HG03045 (cell line): ENCODE data around the gene THBS3.
"Not testable (repeated sequence)": the region's sequence is repeated elsewhere in the genome, so short reads cannot be mapped to it uniquely, and the experiment has no call there.

Experiments used
- ATAC-seq: cut with Tn5 transposase; IDR thresholded peaks from one replicate; pipeline ENCODE4 v1.9.1; 2021; ENCODE audit warnings: mild to moderate bottlenecking, moderate library complexity; ENCODE audit not compliant: unreplicated experiment

THBS3 gene

DNA sequence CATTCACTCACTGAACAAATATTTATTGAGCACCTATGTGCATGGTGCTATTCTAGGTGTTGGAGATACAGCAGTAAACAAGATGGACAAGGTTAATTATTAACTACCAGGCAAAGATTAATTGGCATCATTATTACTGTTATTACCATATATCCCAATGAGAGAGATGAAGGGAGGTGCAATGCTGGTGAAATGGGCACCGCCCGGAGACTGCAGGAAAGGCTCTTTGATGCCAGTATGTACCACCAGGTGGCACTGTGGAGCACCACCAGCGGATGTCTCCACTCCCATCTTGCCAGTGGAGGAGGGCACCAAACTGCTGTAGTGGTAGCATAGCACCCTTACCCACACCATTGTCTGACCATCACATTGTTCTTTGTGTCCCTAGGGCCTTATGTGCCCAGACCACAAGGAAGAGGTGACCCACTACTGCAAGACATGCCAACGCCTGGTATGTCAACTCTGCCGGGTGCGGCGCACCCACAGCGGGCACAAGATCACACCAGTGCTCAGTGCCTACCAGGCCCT is 31.1 kb downstream of the THBS3 start:
- ATAC-seq = no peak

DNA sequence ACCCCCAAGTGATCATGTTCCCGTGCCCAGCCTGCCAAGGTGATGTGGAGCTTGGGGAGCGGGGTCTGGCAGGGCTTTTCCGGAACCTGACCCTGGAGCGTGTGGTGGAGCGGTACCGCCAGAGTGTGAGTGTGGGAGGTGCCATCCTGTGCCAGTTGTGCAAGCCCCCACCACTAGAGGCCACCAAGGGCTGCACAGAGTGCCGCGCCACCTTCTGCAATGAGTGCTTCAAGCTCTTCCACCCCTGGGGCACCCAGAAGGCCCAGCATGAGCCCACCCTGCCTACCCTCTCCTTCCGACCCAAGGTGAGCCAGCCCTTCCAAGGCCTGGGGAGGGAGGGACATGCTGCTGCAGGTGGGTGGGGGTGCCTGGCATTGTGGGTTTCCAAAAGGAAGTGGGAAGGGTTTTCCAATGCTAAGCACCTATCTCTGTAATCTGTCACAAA is 31.7 kb downstream of the THBS3 start:
- no peak for ATAC-seq

DNA sequence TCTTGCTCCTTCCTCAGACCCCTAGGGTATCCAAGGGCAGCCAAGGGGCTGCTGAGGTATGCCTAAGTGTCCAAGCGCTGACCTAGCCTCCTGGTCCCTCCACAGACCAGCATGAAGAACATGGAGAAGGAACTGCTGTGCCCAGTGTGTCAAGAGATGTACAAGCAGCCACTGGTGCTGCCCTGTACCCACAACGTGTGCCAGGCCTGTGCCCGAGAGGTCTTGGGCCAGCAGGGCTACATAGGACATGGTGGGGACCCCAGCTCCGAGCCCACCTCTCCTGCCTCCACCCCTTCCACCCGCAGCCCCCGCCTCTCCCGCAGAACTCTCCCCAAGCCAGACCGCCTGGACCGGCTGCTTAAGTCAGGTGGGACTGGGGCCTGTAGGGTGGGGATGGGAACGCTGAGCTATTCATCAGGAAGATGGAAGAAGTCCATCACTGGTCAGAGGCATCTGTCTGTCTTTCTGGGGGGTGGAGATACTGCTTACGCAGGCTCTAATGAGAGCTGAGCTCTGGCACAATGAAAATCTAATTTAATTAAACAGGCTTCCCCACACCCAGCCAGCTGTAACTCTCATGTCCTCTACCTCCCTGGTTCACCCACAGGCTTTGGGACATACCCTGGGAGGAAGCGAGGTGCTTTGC is 32.3 kb downstream of the THBS3 start:
- no peak for ATAC-seq

DNA sequence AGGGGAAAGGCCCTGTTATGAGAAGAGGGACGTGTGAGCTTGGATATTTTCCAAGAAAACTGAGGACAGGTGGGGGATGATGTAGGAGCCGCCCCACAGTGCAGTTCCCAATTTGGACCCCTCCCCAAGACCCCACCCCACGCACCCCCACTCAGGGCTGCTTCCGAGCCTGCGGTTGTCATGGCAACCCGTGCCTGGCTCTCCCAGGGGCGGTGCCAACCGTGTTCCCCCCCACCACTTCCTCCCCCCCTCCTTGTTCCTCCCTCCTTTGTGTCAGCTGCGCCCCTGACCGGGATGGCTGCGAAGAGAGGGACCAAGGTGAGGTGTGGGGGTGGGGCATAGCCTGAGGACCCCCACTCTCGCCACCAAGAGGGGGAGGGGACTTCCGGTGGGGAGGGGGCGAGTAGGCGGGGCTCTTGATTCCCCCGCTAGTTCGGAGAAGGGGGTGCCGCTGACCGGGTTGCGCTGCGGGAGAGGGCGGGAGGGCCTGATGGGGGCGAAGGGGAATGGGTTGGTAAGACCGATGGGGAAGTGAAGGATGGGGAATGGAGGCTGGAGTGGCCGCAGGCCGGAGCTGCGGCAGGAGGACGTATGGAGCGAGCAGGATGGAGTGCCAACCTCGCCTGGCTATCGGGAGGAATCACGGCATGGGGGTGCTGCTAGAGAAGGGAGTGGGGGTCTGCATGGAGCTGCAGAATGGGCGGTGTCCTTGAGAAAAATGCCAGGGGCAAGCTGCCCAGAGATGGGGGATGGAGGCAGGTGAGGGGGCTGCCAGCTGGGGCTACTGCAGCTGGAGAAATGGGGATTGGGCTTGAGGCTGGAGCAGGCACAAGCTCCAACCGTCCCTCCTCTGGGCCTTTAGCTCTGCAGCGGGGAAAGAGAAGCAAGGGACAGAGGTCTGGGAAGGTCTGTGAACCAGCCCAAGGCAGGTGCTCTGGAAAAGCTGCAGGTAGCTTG is 33.1 kb downstream of the THBS3 start:
- no peak for ATAC-seq

DNA sequence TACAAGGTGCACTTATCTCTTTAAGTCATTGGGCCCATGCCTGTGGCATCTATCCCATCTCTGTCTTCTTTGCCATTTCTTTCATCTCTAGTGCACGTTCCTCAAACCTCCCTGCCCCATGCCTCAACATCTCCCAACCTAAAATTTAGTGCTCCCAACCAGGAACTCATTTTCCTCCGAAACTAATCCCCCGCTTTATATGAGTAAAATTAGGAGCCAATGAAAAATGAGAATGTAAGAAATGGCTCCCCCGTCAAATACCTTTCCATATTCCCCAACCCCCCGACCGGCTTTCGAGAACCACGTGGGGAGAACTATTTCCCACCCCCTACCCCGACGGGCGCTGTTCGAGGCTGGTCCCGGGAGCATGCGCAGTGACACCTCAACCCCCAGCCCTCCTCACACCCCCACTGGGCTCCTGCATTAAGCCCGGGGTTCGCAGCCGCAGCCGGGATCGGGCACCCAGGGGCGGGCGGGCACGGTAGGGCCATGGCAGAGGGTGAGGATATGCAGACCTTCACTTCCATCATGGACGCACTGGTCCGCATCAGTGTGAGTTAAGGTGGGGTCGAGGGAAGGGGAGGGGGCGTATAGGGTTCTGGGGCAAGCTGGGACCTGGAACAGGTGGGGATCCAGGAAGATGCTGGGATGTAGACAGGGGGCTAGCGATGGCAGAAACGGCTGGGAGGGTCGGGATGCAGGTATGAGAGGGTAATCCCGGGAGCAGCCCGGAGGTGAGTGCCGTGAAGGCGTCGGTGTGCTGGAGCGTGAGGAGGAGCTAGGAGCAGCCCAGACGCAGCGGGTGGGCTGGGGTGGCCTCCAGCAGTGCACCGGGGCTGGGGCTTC is 34.0 kb downstream of the THBS3 start, which contains the start of gene TRIM46:
Gene TRIM46 (plus strand): TSS at position 372 of the 846 bp plus-strand sequence. CDS start 118 bp downstream, at position 490.
- no peak for ATAC-seq

DNA sequence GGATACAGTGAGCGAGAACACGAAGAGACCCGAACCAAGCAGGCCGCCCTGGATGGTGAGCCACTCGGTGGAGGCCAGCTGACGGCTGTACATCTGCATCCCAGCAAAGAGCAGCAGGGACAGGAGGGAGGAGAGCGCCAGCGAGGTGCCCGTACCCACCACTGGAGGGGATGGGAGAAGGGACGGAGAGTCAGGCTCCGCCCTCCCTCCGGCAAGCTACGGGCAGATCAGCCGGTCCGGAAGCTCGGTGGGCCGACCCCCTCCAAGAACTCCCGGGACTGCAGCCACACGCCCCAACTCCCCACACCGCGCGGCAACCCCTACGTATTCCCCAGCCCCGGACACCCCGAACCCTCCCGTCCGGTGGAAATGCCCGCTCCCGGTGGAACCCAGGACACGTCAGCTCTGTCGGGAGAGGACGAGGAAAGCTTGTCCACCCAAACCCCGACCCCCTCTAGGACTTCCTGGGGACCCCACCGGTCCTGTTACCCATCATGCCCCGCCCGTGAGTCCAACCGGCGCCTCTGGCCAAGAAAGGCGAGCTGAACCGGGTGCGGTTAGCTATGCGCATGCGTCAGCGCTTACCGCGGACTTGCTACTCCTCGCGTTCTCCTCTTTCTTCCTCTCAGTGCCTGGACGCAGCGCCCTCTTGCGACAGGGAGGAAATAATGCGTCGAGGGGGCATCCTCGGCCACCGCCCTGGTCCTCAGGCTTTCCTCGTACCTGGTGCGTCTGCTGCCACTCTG is 34.8 kb downstream of the THBS3 start, which contains the start of gene KRTCAP2:
Gene KRTCAP2 (minus strand): TSS at position 573 of the 746 bp plus-strand sequence. CDS start 80 bp downstream, at position 493.
- peak; percentile 67 for ATAC-seq

DNA sequence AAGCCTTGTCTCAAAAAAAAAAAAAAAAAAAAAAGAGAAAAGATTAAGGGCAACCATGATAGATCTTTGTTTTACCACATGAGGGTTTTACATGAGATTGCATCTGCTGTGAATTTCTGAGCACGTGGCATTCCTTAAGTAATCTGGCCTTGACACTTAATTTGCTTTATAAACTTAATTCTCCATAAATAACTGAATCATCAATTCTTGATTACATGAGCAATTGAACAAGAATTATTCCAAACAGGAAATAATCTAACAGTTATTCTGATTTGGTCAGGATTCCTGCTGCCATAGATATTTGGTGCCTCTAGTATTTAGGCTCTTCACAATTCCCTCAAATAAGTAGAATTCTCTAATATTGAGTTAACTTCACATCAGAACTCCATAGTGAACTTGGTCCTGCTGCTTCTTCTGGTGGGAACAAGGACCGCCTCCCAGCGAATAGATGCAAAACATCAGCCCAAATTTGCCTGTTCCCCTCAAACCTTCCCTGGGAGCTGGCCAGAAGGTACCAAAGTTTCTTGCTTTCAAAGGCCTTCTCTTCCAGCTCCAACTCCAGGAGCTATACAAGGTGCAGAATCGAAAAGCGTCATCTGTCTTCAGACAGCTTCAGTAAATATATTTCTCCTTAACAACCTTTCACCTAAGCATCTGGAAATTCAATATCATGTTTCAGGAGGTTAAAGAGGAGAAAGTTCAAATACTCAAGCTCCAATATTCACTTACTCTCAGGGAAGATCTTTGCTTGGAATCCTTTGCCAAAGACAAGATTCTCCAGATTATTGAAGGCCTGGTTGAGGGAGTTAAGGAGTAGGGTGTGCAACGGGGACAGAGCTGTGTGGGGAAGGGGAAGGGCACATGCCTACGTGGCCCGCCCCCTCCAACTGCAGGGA is 35.6 kb downstream of the THBS3 start:
- ATAC-seq = no peak

DNA sequence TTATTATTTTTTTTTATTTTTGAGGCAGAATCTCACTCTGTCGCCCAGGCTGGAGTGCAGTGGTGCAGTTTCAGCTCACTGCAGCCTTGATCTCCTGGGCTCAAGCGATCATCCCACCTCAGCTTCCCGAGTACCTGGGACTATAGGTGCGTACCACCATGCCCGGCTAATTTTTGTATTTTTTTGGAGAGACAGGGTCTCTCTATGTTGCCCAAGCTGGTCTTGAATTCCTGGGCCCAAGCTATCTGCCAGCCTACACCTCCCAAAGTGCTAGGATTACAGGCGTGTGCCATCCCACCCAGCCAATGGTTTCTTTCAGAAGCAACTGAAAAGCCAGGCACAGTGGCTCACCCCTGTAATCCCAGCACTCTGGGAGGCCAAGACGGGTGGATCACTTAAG is 36.9 kb downstream of the THBS3 start:
- no peak for ATAC-seq

DNA sequence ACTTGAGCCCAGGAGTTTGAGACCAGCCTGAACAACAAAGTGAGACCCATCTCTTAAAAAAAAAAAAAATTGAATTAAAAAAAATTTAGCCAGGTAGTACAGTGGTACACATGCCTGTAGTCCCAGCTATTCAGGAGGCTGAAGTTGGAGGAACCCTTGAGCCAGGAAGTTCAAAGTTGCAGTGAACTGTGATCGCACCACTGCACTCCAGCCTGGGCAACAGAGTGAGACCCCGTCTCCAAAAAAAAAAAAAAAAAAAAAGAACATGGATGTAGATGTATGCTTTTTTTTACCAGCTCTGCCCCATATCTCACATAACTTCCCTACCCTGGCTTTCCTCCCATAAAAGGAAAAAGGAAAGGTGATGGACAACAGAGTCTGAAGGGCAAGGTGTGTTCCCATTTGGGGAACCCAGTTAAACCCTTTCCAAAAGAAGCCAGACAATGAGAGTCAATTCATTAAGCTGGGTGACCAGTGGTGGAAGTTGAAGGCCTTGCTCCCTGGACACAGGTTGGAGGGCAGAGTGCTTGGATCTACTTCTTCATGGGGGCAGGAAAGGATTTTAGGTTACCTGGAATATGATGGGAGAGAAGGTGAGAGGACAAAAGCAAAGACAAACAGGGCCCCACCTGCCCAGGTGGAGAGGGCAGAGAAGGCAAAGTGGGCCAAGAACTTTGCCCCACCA is 37.5 kb downstream of the THBS3 start:
- ATAC-seq = no peak

DNA sequence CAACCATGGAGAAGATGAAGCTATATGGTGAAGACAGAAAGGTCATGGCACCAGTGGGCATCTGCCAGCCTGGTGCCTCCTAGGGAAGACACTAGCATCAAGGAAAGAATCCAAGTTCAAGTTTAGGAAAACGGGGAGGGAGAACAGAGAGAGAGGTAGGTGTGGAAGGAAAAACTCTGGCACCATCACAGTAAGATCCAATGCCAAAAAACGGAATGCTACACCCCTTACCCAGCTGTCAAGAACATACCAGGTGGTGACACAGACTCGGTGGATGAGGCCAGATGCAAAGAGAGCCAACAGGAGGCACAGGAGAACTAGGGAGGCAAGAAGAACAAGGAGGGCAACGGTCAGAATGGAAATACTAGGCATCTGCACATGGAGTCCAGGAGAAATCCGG is 38.2 kb downstream of the THBS3 start:
- no peak for ATAC-seq

DNA sequence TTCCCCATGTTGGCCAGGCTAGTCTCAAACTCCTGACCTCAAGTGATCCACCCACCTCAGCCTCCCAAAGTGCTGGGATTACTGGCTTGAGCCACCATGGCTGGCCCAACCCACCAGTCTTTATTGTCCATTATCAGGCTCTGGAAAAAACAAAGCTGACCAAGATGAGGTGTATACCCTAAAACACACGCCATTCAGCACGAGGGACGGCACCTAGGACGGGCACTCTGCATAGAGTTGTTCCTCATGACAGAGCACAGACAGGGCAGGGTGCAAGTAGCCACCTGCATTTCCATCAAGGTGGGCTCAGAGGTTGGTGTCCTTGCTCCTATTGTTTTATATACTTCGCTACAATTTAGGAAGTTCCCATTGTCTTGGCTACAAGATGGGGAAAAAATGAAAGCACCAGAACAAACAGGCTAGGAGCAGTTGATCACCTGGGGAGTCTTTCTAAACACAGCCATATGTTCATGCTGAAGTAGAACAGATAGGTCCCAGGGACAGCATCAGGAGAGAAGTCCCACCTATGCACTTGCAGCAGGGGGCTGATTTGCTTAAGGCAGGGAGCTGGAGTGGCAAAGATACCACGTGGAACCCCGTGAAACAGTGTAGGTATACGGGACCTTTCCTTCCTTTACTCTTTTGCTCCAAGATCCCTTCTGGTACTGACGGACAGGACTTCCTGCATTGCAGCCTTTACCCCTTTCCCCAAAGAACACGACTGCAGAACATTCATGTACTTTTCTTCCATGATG is 39.1 kb downstream of the THBS3 start:
- ATAC-seq = no peak

DNA sequence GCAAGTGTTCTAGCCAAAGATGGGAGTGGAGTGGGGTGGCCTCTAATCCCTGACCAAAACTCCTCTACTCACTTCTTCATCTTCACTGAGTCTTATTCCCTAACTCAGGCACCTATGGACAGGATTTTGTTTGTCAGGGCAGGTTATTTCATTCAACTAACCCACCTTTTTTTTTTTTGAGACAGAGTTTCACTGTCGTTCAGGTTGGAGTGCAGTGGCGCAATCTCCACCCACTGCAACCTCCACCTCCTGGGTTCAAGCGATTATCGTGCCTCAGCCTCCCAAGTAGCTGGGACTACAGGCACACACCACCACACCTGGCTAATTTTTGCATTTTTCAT is 39.6 kb downstream of the THBS3 start:
- ATAC-seq = not testable (repeated sequence)

DNA sequence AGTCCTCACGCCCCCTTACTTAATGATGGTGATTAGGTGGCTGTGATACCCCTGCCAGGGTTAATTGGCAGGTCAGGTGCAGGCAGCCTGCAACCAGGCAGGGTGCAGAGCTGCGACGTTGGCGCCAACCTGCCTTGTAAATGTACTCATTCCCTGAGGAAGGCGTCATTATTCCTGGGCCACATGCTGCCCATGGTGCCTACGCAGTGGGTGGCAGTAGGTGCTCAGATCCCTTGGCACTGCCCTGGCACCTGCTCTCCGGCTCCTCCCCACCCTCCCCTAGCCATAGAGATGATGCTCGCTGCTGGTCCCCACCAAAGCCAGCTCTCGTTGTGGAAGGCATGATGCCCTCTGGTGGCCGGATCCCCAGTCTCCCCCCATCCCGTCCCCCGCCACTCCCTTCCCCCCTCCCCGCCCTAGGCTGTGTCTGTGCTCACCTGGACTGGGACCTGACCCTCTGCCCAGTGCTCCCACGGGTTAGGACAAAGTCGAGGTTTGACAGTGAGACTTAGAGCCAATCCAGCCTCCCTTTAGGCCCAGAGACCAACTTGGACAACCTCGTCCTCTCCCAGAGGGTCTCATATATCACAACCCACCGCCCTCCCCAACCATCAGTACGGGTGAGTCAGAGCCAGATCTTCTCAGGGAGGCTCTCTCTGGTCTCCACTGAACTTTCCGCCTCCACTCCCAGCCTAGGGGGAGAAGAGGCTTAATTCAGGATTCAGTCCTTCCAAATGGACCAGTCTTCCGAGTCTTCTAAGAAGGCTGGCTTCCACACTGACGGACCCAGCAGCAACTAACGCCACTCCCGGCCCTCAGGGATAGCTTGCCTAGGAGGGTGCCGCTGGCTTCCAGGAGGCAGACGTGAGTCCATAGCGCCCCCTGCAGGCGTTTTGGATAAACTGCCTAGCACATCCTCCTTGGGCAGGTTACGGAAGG is 40.3 kb downstream of the THBS3 start:
- peak; percentile 56 for ATAC-seq

DNA sequence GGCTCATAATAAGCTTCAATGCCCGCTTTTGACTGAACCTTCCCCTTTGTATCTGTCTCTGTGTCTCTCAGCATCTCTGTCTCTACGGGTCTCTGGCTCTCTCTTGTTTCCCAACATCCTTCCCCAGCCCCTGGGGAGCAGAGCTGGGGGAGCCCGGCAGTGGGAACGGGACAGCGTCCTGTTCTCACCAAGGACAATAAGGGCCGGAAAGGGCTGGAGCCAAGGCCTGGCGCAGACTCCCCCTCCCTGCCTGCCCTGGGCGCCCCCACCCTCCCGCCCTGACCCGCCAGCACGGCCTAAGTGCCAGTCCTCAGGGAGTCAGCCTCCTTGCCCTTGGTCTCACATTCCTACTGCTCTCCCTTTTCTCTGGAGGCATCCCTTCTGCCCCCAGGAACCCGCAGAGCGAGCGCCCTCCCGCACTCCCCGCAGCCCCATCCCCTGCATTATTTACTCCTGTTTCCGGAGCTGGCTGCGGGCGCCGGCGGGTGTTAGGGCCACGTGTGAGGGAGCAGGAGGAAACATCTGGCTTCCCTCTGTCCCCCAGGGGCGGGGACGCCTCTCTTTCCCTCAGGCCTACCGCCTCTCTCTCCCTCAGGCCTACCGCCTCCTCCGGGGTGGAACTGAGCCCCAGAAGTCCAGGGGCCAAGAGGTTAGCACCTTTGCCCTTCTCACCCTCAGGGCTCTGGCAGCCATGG is 41.1 kb downstream of the THBS3 start:
- ATAC-seq = no peak

DNA sequence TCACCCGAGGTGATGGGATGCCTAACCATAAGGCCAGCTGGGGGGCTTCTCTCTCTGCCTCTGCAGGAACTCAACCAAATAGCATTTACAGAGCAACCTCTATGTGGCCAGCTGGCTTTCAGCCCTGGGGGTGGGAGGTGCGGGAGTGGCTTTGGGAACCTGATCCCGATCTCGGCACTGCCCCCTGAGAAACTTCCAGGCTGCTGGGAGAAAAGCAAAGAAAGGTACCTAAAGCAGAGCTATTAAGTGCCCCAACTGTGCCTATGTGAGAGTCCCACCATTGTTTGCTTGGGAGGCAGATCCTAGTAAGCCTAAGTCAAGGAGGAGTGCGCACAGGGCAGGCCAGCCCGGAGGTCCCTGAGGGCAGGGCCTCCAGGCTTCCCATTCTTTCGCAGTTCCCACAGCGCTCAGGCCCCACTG is 41.6 kb downstream of the THBS3 start:
- ATAC-seq = no peak

DNA sequence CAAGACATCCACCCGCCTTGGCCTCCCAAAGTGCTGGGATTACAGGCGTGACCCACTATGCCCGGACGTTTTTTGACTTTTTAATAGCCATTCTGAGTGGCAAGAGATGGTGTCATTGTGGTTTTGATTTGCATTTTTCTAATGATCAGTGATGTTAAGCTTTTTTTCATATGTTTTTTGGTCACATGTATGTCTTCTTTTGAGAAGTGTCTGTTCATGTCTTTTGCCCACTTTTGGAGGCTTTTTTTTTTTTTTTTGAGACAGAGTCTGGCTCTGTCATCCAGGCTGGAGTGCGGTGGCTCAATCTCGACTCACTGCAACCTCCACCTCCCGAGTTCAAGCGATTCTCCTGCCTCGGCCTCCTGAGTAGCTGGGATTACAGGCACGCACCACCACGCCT is 43.1 kb downstream of the THBS3 start:
- ATAC-seq = not testable (repeated sequence)
